ENCODE results near the gene HLA-DOB.

HLA-DOB gene

DNA sequence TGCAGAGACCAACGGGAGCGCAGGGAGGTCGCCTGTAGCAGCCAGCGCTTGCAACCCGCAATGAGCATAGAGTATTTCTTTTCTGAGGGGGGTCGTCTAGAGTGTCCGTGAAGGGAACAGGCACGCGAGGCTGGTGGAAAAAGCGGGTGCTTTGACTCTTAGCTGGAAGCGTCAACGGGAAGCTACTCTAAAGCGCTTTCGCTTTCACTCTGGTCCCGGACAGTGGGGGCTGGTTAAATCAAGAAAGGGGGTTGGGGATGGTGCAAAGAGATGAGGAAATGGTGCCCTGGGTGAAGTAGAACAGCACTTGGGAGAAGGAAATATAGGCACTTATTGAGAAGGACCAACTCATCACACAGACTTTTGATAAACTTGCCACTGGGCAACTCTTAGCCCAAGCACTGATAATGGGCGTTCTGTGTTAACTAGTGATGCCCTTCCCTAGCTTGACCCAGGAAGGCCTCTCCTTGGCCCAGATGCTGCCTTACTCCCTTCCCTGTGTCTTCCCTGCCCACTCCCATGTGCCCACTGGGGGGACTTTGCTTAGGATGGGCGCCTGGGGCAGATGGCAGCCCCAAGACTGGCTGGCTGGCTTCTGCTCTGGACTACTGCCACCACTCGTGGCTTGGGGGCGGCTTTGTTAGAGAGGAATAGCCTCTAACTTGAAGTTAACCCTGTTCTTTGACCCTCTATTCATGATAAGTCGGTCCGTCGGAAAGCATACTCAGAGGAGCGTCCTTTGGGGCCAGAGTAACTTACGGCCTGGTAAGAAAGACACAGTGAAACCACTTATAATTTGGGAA lies 37.8 kb upstream of the HLA-DOB start:
- peak overlapping the region; percentile 12 for H4K8ac ChIP-seq (ENCODE audit: low read length)
- H3K79me1 ChIP-seq (replicated peaks; ENCODE audit: low read length, poor library complexity, severe bottlenecking): peaks cover 26% of the 10 kb centered on the region
- no peak overlapping the region for H3K14ac ChIP-seq (ENCODE audit: low read length in 2 of 2)
- H2BK12ac ChIP-seq (ENCODE audit: low read length in 2 of 2): peak overlapping the region in 1 of 2 experiments; percentile 67
- peak overlapping the region; percentile 88 for H3K4me3 ChIP-seq (ENCODE audit: insufficient read depth in 1 of 2, low read depth in 1 of 2, low read length in 2 of 2)
- peak overlapping the region; percentile 18 to 40 for H3K18ac ChIP-seq (ENCODE audit: low read depth in 1 of 2, low read length in 2 of 2)
- peak; percentile 68 for DNase-seq
- peak overlapping the region; percentile 80 for H4K91ac ChIP-seq (ENCODE audit: low read length)
- no peak overlapping the region for H3K27ac ChIP-seq (ENCODE audit: low read length, poor library complexity, severe bottlenecking)
- H3K9me3 ChIP-seq (ENCODE audit: control insufficient read depth, low read length): no peaks in the 10 kb centered on the region
- WGBS: 34% methylated on average over 23 of the region's 24 CpGs
- H3K4me1 ChIP-seq (ENCODE audit: control insufficient read depth, insufficient read depth, low read depth, low read length): peaks cover 12% of the 10 kb centered on the region
- H2AK5ac ChIP-seq (ENCODE audit: low read length, severe bottlenecking): no peak overlapping the region
- no peak overlapping the region for H2BK120ac ChIP-seq (ENCODE audit: low read depth, low read length)
- no peaks in the 10 kb centered on the region for H3K27me3 ChIP-seq (ENCODE audit: control insufficient read depth in 1 of 2, insufficient read depth in 1 of 2, low read length in 2 of 2)
- peak overlapping the region; percentile 60 for H2BK15ac ChIP-seq (ENCODE audit: low read depth, poor library complexity, severe bottlenecking)
- no peak overlapping the region for H2BK5ac ChIP-seq (ENCODE audit: low read depth, low read length, poor library complexity, severe bottlenecking)
- peak overlapping the region in 1 of 2 experiments; percentile 14 for H3K23ac ChIP-seq (ENCODE audit: low read length in 2 of 2)
- peak overlapping the region; percentile 94 for H3K4me2 ChIP-seq (ENCODE audit: low read length, poor library complexity, severe bottlenecking)
- H3K9ac ChIP-seq (ENCODE audit: low read length): peak overlapping the region; percentile 90
- peaks cover 8 to 50% of the 10 kb centered on the region in 2 experiments for H3K36me3 ChIP-seq (ENCODE audit: control insufficient read depth in 1 of 2, insufficient read depth in 2 of 2, low read depth in 1 of 2, low read length in 2 of 2)
- H3K4ac ChIP-seq (ENCODE audit: low read depth in 1 of 2, low read length in 2 of 2): peak overlapping the region in 1 of 2 experiments; percentile 57
- H2AFZ ChIP-seq (ENCODE audit: low read depth, low read length): peak overlapping the region; percentile 97

DNA sequence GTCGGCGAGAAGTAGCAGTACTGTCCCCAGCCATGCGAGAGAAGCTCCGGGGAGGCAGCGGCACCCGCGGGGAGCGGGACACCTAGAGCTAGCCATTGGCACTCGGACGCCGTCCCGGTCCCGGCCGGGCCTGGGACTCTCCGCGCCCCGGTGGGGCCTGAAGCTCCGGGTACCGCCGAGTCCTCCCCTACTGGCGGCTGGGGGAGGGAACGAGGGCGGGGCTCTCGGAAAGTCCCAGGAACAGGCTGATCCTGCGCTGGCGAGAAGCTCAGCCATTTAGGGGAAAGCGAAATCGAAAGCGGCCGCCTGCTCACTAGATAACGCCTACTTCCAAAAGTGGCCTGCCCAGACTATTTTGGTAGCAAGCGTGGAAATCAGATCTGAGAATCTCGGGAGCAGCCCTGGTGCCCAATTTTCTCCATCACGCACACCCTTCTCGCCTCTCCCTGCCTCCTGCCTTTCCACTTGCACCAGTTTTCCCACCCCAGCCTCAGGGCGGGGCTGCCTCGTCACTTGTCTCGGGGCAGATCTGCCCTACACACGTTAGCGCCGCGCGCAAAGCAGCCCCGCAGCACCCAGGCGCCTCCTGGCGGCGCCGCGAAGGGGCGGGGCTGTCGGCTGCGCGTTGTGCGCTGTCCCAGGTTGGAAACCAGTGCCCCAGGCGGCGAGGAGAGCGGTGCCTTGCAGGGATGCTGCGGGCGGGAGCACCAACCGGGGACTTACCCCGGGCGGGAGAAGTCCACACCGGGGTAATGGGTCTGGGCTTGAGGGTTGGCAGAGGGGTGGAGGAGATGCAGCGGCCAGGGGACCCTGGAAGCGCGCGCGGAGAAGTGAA lies 37.0 kb upstream of the HLA-DOB start, which contains the start of the genes PSMB9 and TAP1:
TSS of gene PSMB9 (plus strand) at position 652 of the 835 bp plus-strand sequence. CDS start at position 690, 38 bp downstream.
TSS of gene TAP1 (minus strand) at position 164 of the 835 bp plus-strand sequence. CDS start at position 96, 68 bp downstream.
- under 1% methylated on average over 68 of the region's 68 CpGs for WGBS
- Histone ChIP-seq H2AFZ (ENCODE audit: low read depth, low read length) (peak within 1 kb of the TSS; percentile 97), H3K27ac (ENCODE audit: low read length, poor library complexity, severe bottlenecking) (peak within 1 kb of the TSS; percentile 85)

DNA sequence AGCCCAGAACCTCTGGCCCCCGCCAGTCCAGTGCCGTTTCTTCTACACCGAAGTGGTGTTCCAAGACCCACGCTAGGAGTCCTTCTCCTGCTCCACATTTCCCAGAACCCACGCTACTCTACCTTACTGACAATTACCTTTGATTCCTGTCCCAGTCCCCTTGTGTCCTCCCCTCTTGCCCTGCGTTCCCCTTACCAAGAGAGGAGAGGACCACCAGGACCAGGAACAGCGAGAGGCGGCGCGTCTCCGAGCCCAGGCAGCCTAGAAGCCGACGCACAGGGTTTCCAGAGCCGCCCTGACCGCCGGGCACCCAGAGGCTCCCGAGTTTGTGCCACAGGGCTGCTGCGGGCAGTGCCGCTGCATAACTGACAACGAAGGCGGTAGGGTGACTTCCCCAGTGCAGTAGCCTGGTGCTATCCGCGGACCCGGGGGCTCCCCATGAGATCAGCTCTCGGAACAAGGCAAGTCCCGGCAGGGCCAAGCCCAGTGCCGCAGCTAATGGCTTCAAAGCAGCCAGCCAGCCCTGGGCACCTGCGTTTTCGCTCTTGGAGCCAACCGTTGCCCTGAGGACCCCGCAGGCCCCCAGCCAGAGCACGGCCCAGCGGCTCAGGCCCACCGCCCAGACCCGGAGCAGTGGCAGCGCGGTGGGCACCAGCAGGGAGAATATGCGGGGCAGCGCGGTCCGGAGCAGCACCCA lies 36.2 kb upstream of the HLA-DOB start:
- Histone ChIP-seq H3K36me3 (ENCODE audit: control insufficient read depth in 1 of 2, insufficient read depth in 2 of 2, low read depth in 1 of 2, low read length in 2 of 2) (peaks cover 15 to 47% of the 10 kb centered on the region in 2 experiments), H3K14ac (ENCODE audit: low read length in 2 of 2) (peak overlapping the region in 1 of 2 experiments; percentile 88), H3K18ac (ENCODE audit: low read depth in 1 of 2, low read length in 2 of 2) (peak overlapping the region; percentile 73 to 97), H2BK12ac (ENCODE audit: low read length in 2 of 2) (peak overlapping the region; percentile 46 to 55), H2AK5ac (ENCODE audit: low read length, severe bottlenecking) (no peak overlapping the region), H3K27ac (ENCODE audit: low read length, poor library complexity, severe bottlenecking) (peak overlapping the region; percentile 71), H3K4me2 (ENCODE audit: low read length, poor library complexity, severe bottlenecking) (peak overlapping the region; percentile 94), H3K9ac (ENCODE audit: low read length) (peak overlapping the region; percentile 90), H2BK120ac (ENCODE audit: low read depth, low read length) (peak overlapping the region; percentile 71), H2BK5ac (ENCODE audit: low read depth, low read length, poor library complexity, severe bottlenecking) (peak overlapping the region; percentile 74), H4K91ac (ENCODE audit: low read length) (peak overlapping the region; percentile 78), H3K23ac (ENCODE audit: low read length in 2 of 2) (peak overlapping the region in 1 of 2 experiments; percentile 95), H3K79me1 (replicated peaks; ENCODE audit: low read length, poor library complexity, severe bottlenecking) (peaks cover 27% of the 10 kb centered on the region), H3K27me3 (ENCODE audit: control insufficient read depth in 1 of 2, insufficient read depth in 1 of 2, low read length in 2 of 2) (no peaks in the 10 kb centered on the region), H3K9me3 (ENCODE audit: control insufficient read depth, low read length) (no peaks in the 10 kb centered on the region), H3K4me3 (ENCODE audit: insufficient read depth in 1 of 2, low read depth in 1 of 2, low read length in 2 of 2) (peak overlapping the region; percentile 88), H3K4me1 (ENCODE audit: control insufficient read depth, insufficient read depth, low read depth, low read length) (peaks cover 12% of the 10 kb centered on the region), H4K8ac (ENCODE audit: low read length) (peak overlapping the region; percentile 40), H2BK15ac (ENCODE audit: low read depth, poor library complexity, severe bottlenecking) (peak overlapping the region; percentile 54), H3K4ac (ENCODE audit: low read depth in 1 of 2, low read length in 2 of 2) (peak overlapping the region in 1 of 2 experiments; percentile 83), H2AFZ (ENCODE audit: low read depth, low read length) (peak overlapping the region; percentile 97)
- peak; percentile 64 for DNase-seq
- WGBS: 2% methylated on average over 41 of the region's 41 CpGs

More for the DNA sequence above, 37.0 kb upstream of the HLA-DOB start, which contains the start of the genes PSMB9 and TAP1:
- Histone ChIP-seq H2BK15ac (ENCODE audit: low read depth, poor library complexity, severe bottlenecking) (peak within 1 kb of the TSS; percentile 60), H3K18ac (ENCODE audit: low read depth in 1 of 2, low read length in 2 of 2) (peak within 1 kb of the TSS; percentile 73 to 97), H2BK12ac (ENCODE audit: low read length in 2 of 2) (peak within 1 kb of the TSS; percentile 55 to 67), H4K8ac (ENCODE audit: low read length) (peak within 1 kb of the TSS; percentile 40), H3K4ac (ENCODE audit: low read depth in 1 of 2, low read length in 2 of 2) (peak within 1 kb of the TSS; percentile 57 to 83), H3K4me1 (ENCODE audit: control insufficient read depth, insufficient read depth, low read depth, low read length) (peaks cover 12% of the 10 kb centered on the region), H3K9me3 (ENCODE audit: control insufficient read depth, low read length) (no peaks in the 10 kb centered on the region), H3K4me3 (ENCODE audit: insufficient read depth in 1 of 2, low read depth in 1 of 2, low read length in 2 of 2) (peak within 1 kb of the TSS; percentile 88), H2AK5ac (ENCODE audit: low read length, severe bottlenecking) (no peak within 1 kb of the TSS), H2BK5ac (ENCODE audit: low read depth, low read length, poor library complexity, severe bottlenecking) (peak within 1 kb of the TSS; percentile 74), H2BK120ac (ENCODE audit: low read depth, low read length) (peak within 1 kb of the TSS; percentile 71), H3K4me2 (ENCODE audit: low read length, poor library complexity, severe bottlenecking) (peak within 1 kb of the TSS; percentile 94), H3K79me1 (replicated peaks; ENCODE audit: low read length, poor library complexity, severe bottlenecking) (peaks cover 27% of the 10 kb centered on the region), H3K9ac (ENCODE audit: low read length) (peak within 1 kb of the TSS; percentile 90), H3K14ac (ENCODE audit: low read length in 2 of 2) (peak within 1 kb of the TSS in 1 of 2 experiments; percentile 88), H3K27me3 (ENCODE audit: control insufficient read depth in 1 of 2, insufficient read depth in 1 of 2, low read length in 2 of 2) (no peaks in the 10 kb centered on the region), H4K91ac (ENCODE audit: low read length) (peak within 1 kb of the TSS; percentile 80), H3K36me3 (ENCODE audit: control insufficient read depth in 1 of 2, insufficient read depth in 2 of 2, low read depth in 1 of 2, low read length in 2 of 2) (peaks cover 10 to 47% of the 10 kb centered on the region in 2 experiments), H3K23ac (ENCODE audit: low read length in 2 of 2) (peak within 1 kb of the TSS in 1 of 2 experiments; percentile 95)
- peak; percentile 97 for DNase-seq

Data from mesenchymal stem cell (in vitro differentiated cells and primary cell).